ENCODE results near the gene PRR33. TPM values are rescaled to one million over a fixed set of nuclear protein-coding genes. Genes with fewer than 3 reads are reported as not detected.

PRR33 gene
- total RNA-seq, 1 experiment from 2014 or later: not detected

GRCh38 chr11:1841511-1842148 is 50.1 kb downstream of the PRR33 start:
- DNase-seq (ENCODE audit: low read depth, low spot score) (no peak), ATAC-seq (no peak)
- in situ Hi-C loops (cut with HindIII; ENCODE audit: low pct_unique_long_range_greater_than_20kb, low sequenced_read_pairs): no loop called here
- BruUV-seq (replicated peaks): no TSS peak
- intact Hi-C loops (cut with micrococcal nuclease; ENCODE audit: unreplicated experiment): no loop called here
- POLR2A ChIA-PET: no interaction called here
- H3K27ac ChIP-seq (ENCODE audit: low read length): no peak overlapping the region
- no peak overlapping the region for H3K4me3 ChIP-seq (ENCODE audit: low read depth in 2 of 2, low read length in 2 of 2)
- no peaks in the 10 kb centered on the region for H3K27me3 ChIP-seq (ENCODE audit: control insufficient read depth, insufficient read depth, low read length)
- H3K36me3 ChIP-seq (ENCODE audit: control insufficient read depth, insufficient read depth, low read length): no peaks in the 10 kb centered on the region
- TF ChIP-seq POLR2AphosphoS5 (IDR thresholded peaks at IDR 0.05; ENCODE audit: low read depth, low read length) (no peak), TCF7L2 (IDR thresholded peaks at IDR 0.05; ENCODE audit: low read depth, low read length) (no peak), SIN3A (IDR thresholded peaks at IDR 0.05; ENCODE audit: borderline replicate concordance, insufficient read depth, low read depth, low read length) (no peak), REST (IDR thresholded peaks at IDR 0.05; ENCODE audit: insufficient read depth in 1 of 2, low read depth in 2 of 2, low read length in 1 of 2) (no peak), CTCF (IDR thresholded peaks at IDR 0.05) (no peak)
- peaks cover 22% of the 10 kb centered on the region for H3K4me1 ChIP-seq (ENCODE audit: control insufficient read depth, insufficient read depth, low read length)
- H3K9me3 ChIP-seq (ENCODE audit: control insufficient read depth, insufficient read depth, low read depth, low read length): no peaks in the 10 kb centered on the region
- CTCF ChIA-PET: interaction anchor here (0.6 to 2.3 kb wide), 5 partner anchors 8 to 310 kb away, joined by 3 to 8 read pairs (median 3); no protein-coding TSS in a partner anchor

GRCh38 chr11:1840780-1841480 is 50.8 kb downstream of the PRR33 start:
- ATAC-seq: no peak
- Histone ChIP-seq H3K4me1 (ENCODE audit: control insufficient read depth, insufficient read depth, low read length) (peaks cover 22% of the 10 kb centered on the region), H3K4me3 (ENCODE audit: low read depth in 2 of 2, low read length in 2 of 2) (no peak overlapping the region), H3K36me3 (ENCODE audit: control insufficient read depth, insufficient read depth, low read length) (no peaks in the 10 kb centered on the region), H3K27me3 (ENCODE audit: control insufficient read depth, insufficient read depth, low read length) (no peaks in the 10 kb centered on the region), H3K9me3 (ENCODE audit: control insufficient read depth, insufficient read depth, low read depth, low read length) (no peaks in the 10 kb centered on the region), H3K27ac (ENCODE audit: low read length) (no peak overlapping the region)
- in situ Hi-C loops (cut with HindIII; ENCODE audit: low pct_unique_long_range_greater_than_20kb, low sequenced_read_pairs): no loop called here
- TF ChIP-seq TCF7L2 (IDR thresholded peaks at IDR 0.05; ENCODE audit: low read depth, low read length) (no peak), REST (IDR thresholded peaks at IDR 0.05; ENCODE audit: insufficient read depth in 1 of 2, low read depth in 2 of 2, low read length in 1 of 2) (no peak), POLR2AphosphoS5 (IDR thresholded peaks at IDR 0.05; ENCODE audit: low read depth, low read length) (no peak), CTCF (IDR thresholded peaks at IDR 0.05) (no peak), SIN3A (IDR thresholded peaks at IDR 0.05; ENCODE audit: borderline replicate concordance, insufficient read depth, low read depth, low read length) (no peak)
- ChIA-PET CTCF (interaction anchor here (0.7 to 2.3 kb wide), 3 partner anchors 8 to 246 kb away, joined by 3 to 8 read pairs (median 4); no protein-coding TSS in a partner anchor), POLR2A (no interaction called here)
- no peak for DNase-seq (ENCODE audit: low read depth, low spot score)
- intact Hi-C loops (cut with micrococcal nuclease; ENCODE audit: unreplicated experiment): no loop called here
- no TSS peak for BruUV-seq (replicated peaks)

Data from Panc1 (cell line).